ENCODE measurements around the gene SLC7A1.

The SLC7A1 gene

DNA sequence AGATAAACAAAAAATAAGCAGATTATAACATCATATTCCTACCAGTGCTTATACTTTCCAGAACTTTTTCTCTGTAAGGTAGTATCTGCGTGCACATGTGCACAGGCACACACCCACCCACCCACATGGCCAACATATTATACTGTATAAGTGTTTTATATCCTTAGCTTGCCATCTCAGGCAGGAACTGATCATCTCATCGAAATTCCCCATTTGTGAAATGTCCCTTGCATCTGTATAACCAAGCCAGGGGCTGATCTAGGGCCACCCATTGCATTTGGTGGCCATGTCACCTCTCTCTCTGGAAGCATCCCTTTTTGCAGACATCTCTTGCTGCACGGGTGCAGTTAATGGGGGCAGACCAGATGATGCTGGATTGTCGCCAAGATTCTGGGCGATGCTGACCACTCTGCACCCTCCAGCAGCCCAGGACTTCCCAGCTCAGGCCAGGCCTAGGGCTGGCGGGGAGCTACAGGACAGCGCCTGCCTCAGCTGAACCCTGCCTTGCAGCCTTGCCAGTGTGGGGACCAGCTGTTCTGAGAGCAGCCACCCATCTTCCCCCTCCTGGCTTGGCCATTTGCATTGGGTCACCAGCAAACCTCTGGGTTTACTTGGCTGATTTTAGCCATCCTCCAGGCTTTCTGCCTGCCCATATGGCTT, 95.9 kb downstream of the SLC7A1 start:
- intact Hi-C loops (cut with micrococcal nuclease), result no loop called here

DNA sequence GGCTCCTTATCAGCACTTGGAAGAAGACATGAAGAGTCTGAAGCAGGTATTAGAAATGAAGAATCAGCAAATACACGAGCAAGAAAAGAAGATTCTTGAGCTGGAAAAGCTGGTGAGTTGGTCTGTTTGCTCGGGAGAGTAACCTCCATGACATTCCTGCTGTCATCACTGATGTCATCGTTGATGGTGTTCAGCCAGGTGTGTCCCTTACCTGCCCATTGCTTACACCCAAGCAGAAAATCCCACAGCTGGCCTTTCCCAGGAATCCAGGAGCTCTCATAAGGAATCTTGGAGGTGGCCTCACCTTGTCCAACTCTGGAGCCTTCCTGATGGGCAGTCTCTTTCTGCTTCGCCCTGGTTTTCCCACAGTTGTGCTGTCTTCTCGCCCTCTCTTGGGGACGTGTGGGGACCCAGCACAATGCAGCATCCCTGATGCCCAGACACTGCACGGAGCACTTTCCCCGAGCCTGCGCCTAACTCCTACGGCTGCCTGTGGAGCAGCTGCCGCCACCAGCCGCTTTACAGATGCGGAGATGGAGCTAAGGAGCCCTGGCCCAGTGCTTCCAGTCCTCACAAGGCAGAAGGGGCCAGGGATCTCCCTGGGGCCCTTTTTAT, 97.0 kb downstream of the SLC7A1 start:
- intact Hi-C loops (cut with micrococcal nuclease), result no loop called here
- H3K9me3 Mint-ChIP-seq, result no peaks in the 10 kb centered on the region
- H3K36me3 Mint-ChIP-seq (ENCODE audit: low read depth), result no peaks in the 10 kb centered on the region
- H3K4me3 Mint-ChIP-seq, result no peak overlapping the region
- H3K27me3 Mint-ChIP-seq, result peaks cover 9% of the 10 kb centered on the region
- H3K4me1 Mint-ChIP-seq (ENCODE audit: low read depth), result peaks cover 37% of the 10 kb centered on the region
- no peak overlapping the region for H3K27ac Mint-ChIP-seq

More for the DNA sequence above, 95.9 kb downstream of the SLC7A1 start:
- H3K4me3 Mint-ChIP-seq, result no peak overlapping the region
- peaks cover 20% of the 10 kb centered on the region for H3K27me3 Mint-ChIP-seq
- no peak overlapping the region for H3K27ac Mint-ChIP-seq
- peaks cover 27% of the 10 kb centered on the region for H3K4me1 Mint-ChIP-seq (ENCODE audit: low read depth)
- no peaks in the 10 kb centered on the region for H3K9me3 Mint-ChIP-seq
- no peaks in the 10 kb centered on the region for H3K36me3 Mint-ChIP-seq (ENCODE audit: low read depth)

DNA sequence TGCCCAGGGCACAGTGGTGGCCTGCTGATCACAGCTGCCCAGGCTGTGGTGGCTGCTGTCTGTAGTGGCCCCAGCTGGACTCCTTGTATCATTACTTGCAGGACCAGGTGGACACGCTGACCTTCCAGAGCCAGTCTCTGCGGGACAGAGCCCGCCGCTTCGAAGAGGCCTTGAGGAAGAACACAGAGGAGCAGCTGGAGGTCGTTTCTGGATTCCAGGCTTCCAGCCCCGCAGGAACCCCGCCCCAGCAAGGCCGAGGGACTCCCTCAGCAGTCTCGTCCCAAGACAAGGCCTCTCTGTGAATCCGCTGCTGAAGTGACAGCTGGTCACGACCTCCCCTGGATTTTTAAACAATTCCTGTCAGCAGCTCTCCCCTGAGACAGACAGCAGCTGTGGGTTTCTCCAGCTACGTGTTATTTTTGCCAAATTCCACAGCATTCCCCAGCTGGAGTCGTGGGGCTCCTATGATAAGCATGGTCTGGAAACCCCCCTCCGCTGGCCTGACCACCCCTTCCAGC, 98.3 kb downstream of the SLC7A1 start:
- H3K9me3 Mint-ChIP-seq, result no peaks in the 10 kb centered on the region
- no peaks in the 10 kb centered on the region for H3K27me3 Mint-ChIP-seq
- intact Hi-C loops (cut with micrococcal nuclease), result no loop called here
- peak overlapping the region; percentile 78 for H3K27ac Mint-ChIP-seq
- no peaks in the 10 kb centered on the region for H3K36me3 Mint-ChIP-seq (ENCODE audit: low read depth)
- peaks cover 35% of the 10 kb centered on the region for H3K4me1 Mint-ChIP-seq (ENCODE audit: low read depth)
- H3K4me3 Mint-ChIP-seq, result no peak overlapping the region

DNA sequence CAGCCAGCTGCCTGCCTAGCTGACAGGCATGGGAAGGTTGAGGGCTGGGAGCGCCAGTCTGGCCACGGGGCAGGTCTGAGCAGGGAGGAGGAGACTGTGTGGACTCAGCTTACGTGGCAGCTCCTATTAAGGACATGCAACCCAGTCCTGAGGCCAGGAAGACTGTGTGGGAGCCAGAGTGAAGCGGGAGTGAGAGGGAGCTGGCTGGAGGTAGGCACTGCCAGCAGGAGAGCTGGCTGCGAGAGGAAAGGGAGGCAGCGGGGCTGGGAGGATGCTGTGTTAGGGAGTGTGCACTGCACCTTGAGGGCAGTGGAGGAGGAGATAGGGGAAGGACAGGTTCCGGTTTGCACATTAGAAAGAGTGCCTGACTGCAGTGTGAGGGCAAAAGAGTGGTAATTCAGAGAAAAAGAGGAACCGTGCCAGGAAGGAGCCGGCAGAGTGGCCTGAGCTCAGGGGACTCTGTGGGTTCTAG, 99.2 kb downstream of the SLC7A1 start:
- Mint-ChIP-seq H3K9me3 (no peaks in the 10 kb centered on the region), H3K27me3 (no peaks in the 10 kb centered on the region), H3K36me3 (ENCODE audit: low read depth) (no peaks in the 10 kb centered on the region), H3K27ac (peak overlapping the region; percentile 78), H3K4me1 (ENCODE audit: low read depth) (peaks cover 35% of the 10 kb centered on the region), H3K4me3 (no peak overlapping the region)
- intact Hi-C loops (cut with micrococcal nuclease), result no loop called here

DNA sequence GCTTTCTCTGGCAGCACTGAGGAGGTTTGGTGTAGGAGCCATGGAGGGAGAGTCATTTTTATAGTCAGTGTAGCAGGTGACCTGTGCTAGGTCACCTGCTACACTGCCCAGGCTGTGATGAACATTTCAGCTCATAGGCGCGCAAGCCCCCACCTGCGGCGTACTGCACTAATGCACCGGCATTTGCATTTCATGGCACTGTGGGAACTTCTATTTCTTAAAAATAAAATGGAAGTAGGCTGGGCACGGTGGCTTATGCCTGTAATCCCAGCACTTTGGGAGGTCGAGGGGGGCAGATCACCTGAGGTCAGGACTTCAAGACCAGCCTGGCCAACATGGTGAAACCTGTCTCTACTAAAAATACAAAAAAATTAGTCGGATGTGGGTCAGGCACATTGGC, 101.0 kb downstream of the SLC7A1 start:
- Mint-ChIP-seq H3K4me3 (no peak overlapping the region), H3K27ac (no peak overlapping the region), H3K4me1 (ENCODE audit: low read depth) (peaks cover 35% of the 10 kb centered on the region), H3K9me3 (no peaks in the 10 kb centered on the region), H3K27me3 (no peaks in the 10 kb centered on the region), H3K36me3 (ENCODE audit: low read depth) (no peaks in the 10 kb centered on the region)
- intact Hi-C loops (cut with micrococcal nuclease), result no loop called here

DNA sequence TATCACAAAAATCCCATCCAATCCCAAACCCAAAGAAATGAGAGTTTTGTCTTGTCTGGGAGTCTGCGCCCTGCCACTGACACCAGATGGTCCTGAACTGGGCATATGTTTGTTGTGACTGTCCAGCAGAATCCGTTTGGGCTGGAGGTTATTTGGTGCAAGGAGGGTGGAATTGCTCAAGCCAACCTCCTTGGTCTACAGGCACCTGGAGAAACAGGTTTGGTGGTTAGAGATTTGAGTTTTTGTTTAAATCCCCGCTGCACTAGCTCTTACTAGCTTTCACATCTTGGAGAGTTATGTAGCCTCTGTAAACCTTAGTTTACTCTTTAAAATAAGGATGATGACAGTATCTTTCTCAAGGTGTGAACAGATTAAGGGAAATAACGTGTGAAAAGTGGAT, 101.7 kb downstream of the SLC7A1 start:
- Mint-ChIP-seq H3K36me3 (ENCODE audit: low read depth) (no peaks in the 10 kb centered on the region), H3K4me1 (ENCODE audit: low read depth) (peaks cover 35% of the 10 kb centered on the region), H3K27me3 (no peaks in the 10 kb centered on the region), H3K27ac (no peak overlapping the region), H3K4me3 (no peak overlapping the region), H3K9me3 (no peaks in the 10 kb centered on the region)
- intact Hi-C loops (cut with micrococcal nuclease), result no loop called here

DNA sequence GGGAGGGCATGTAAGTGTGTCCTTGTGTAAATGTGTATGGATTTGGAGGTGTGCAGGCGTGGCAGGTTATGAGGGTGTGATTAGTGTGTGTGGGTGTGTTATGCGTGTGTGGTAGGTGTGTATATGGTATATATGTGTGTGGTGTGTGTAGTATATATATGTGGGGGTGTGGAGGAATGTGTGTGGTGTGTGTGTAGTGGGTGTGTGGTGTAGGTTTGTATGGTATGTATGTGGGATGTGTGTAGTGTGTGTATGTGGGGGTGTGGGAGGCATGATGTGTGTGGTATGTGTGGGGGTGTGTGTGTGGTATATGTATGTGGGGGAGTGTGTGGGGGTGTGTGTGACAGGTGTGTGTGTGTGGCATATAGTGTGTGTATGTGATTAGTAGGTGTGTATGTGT, 104.2 kb downstream of the SLC7A1 start:
- H3K9me3 Mint-ChIP-seq, result no peaks in the 10 kb centered on the region
- no peaks in the 10 kb centered on the region for H3K36me3 Mint-ChIP-seq (ENCODE audit: low read depth)
- intact Hi-C loops (cut with micrococcal nuclease), result no loop called here
- H3K4me1 Mint-ChIP-seq (ENCODE audit: low read depth), result peaks cover 37% of the 10 kb centered on the region
- H3K27ac Mint-ChIP-seq, result no peak overlapping the region
- no peak overlapping the region for H3K4me3 Mint-ChIP-seq
- peaks cover 4% of the 10 kb centered on the region for H3K27me3 Mint-ChIP-seq

DNA sequence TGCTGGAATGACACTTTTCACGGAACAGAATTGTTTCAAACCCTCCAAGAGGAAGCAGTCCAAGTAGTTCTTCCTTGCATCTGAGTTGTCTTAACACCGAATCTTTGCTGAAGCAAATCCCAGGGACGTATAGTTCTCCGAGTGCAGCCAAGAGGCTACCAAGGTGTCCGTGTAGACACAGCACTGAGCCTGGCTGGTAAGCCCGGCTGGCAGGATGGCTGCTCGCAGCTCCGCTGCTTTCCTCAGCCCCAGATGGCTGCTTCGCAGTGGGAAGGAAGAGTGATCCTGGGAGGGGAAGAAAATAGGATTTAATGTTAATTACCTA, 105.0 kb downstream of the SLC7A1 start:
- Mint-ChIP-seq H3K27ac (no peak overlapping the region), H3K4me3 (no peak overlapping the region), H3K36me3 (ENCODE audit: low read depth) (no peaks in the 10 kb centered on the region), H3K27me3 (peaks cover 4% of the 10 kb centered on the region), H3K4me1 (ENCODE audit: low read depth) (peaks cover 37% of the 10 kb centered on the region), H3K9me3 (no peaks in the 10 kb centered on the region)
- intact Hi-C loops (cut with micrococcal nuclease), result no loop called here

DNA sequence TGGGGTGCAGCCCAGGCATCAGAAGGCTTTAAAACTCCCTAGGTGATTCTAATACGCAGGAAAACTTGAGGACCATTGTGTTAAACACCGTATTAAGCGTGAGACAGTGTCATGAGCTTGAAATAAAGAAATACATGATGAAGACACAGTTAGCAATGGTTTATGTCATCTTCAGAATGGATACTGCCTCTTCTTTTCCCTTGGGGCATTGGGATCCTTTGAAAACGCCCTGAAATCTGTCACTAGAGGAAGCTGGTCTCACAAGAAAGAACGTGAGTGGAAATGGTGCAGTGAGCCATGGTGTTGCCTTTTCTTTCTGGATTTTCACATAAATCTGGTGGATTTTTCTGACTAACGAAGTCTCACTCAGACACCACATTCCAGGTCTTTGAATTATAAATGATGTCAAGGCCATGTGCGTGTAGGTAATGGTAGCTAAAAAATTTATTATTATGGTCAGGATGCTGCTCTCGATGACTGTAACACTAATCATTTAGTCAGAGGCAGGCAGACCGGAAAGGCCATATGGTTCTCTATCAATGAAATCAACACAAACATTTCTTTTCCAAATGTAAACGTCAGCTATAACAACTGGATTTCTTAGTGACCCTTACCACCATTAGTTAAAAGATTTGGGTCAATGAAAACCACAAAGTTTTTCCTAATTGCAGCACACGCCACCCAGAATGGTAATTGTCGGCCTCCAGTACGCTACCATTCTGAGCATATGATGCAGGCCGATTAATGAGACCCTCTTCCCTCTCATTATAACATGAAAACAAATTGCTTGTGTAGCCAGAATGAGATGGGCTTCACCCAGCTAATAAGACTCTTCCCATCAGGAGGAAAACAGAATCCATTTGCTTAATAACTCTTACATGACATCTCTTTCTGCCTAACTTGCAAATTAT, 105.6 kb downstream of the SLC7A1 start:
- Mint-ChIP-seq H3K4me3 (no peak overlapping the region), H3K9me3 (no peaks in the 10 kb centered on the region), H3K36me3 (ENCODE audit: low read depth) (no peaks in the 10 kb centered on the region), H3K27ac (no peak overlapping the region), H3K27me3 (peaks cover 4% of the 10 kb centered on the region), H3K4me1 (ENCODE audit: low read depth) (peaks cover 37% of the 10 kb centered on the region)
- intact Hi-C loops (cut with micrococcal nuclease), result no loop called here

DNA sequence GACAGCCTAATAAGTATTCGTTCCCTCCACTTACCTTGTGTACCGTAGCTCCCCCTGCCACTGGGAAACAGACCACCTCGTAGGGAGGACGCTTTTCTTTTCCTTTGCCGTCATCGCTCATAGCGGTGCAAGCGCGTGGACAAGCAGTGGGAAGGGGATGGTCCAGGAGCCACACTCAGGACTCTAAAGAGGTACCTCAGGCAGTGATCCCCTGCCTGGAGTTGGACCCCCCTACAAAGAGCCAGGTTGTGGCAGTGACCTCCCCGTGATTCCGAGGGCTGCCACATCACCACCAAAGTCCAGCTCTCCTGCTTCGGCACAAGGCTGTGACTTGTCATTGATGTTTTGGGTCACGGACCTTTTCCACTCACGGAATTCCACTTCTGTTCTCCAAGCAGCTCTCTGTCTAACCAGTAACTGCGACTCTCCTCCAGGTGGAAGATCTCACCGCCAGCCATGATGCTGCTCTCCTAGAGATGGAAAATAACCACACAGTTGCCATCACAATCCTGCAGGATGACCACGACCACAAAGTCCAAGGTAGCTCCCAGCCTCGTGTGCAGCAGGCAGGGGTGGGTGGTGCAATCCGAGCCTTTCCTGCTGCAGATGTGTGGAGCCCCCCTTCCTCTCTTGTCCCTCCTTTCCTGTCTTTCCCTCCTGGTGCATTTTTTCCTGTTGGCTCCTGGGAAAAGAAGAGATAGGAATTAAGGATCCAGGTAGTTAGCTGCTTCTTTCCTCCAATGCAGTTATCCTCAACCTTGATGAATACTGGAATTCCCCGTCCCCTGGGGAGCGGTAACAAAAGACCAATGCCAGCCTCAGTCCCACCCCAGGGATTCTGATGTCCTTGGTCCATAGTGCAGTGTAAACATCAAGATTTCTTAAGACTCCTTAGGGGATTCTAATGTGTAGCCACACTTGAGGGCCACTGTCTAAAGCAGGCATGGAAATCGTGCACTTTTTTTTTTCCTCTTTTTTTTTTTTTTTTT, 107.7 kb downstream of the SLC7A1 start:
- no peak overlapping the region for H3K4me3 Mint-ChIP-seq
- peaks cover 4% of the 10 kb centered on the region for H3K27me3 Mint-ChIP-seq
- no peaks in the 10 kb centered on the region for H3K36me3 Mint-ChIP-seq (ENCODE audit: low read depth)
- H3K9me3 Mint-ChIP-seq, result no peaks in the 10 kb centered on the region
- H3K27ac Mint-ChIP-seq, result no peak overlapping the region
- H3K4me1 Mint-ChIP-seq (ENCODE audit: low read depth), result peaks cover 24% of the 10 kb centered on the region
- intact Hi-C loops (cut with micrococcal nuclease), result no loop called here

DNA sequence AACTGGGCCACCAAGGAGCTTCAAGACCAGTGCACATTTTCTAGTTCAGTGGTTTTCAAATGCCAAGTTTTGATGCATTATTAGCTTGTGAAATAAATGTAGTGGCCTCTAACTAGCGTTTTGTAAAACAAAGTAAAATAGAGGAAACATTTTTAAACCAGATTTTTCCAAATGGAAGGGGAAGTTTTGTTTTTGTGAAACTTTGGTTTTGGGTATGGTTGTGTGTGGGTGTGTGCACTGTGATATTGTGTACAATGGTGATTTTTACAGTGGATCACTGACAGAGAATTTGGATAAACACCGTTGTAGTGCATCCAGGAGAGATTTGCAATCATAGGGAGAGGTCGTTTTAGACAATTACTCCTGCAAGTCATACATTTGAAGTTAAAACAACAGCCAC, 108.9 kb downstream of the SLC7A1 start:
- no peaks in the 10 kb centered on the region for H3K9me3 Mint-ChIP-seq
- intact Hi-C loops (cut with micrococcal nuclease), result no loop called here
- peaks cover 4% of the 10 kb centered on the region for H3K27me3 Mint-ChIP-seq
- H3K4me1 Mint-ChIP-seq (ENCODE audit: low read depth), result peaks cover 24% of the 10 kb centered on the region
- no peaks in the 10 kb centered on the region for H3K36me3 Mint-ChIP-seq (ENCODE audit: low read depth)
- H3K27ac Mint-ChIP-seq, result peak overlapping the region; percentile 50
- H3K4me3 Mint-ChIP-seq, result no peak overlapping the region

DNA sequence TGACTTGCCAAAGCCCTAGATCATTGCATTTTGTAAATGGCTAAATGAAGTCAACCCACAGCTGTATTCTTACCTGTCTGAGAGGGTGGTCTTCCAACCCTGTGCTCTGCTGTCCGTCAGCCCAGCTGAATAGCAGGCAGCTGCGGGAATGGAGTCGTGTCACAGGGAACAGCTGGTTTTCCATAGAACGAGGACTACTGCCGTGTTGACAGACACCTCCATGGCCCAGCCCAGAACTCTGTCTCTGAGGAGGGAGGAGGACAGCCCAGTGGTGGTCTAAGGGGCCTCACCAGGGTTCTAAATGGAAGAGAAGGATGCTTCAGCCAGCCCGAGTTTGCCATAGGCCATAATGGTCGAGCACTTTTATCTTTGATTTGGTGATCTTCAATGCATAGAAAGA, 110.7 kb downstream of the SLC7A1 start:
- Mint-ChIP-seq H3K36me3 (ENCODE audit: low read depth) (no peaks in the 10 kb centered on the region), H3K4me1 (ENCODE audit: low read depth) (peaks cover 24% of the 10 kb centered on the region), H3K4me3 (no peak overlapping the region), H3K27me3 (peaks cover 4% of the 10 kb centered on the region), H3K9me3 (no peaks in the 10 kb centered on the region), H3K27ac (no peak overlapping the region)
- intact Hi-C loops (cut with micrococcal nuclease), result no loop called here

DNA sequence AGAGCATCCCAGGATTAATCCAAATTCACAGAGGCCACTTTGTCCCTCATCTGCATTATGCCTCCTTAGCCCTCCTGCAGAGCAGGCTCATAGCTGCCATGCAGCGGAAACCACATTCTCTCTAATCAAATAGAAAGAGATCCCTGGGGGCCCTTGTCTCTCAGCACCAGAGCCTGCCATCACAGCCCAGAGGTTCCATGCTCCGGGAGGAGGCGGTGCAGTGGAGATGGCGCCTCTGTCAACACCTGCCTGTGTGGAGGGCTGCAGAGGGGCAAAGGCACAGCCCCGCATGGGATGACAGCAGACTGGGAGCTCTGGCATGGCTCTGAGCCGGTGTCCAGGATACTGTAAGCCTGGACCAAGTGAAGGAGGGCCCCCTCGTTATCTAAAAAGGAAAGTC, 111.3 kb downstream of the SLC7A1 start:
- Mint-ChIP-seq H3K9me3 (no peaks in the 10 kb centered on the region), H3K4me3 (no peak overlapping the region), H3K27me3 (peaks cover 5% of the 10 kb centered on the region), H3K36me3 (ENCODE audit: low read depth) (no peaks in the 10 kb centered on the region), H3K4me1 (ENCODE audit: low read depth) (peaks cover 24% of the 10 kb centered on the region), H3K27ac (no peak overlapping the region)
- intact Hi-C loops (cut with micrococcal nuclease), result no loop called here

Measured in dendritic cell treated with granulocyte-macrophage colony-stimulating factor and Interleukin-4, amounts not matched to agents 40 ng/mL and 50 ng/mL, for 4 days (primary cell).